SU-DHL-6 (cell line): ENCODE data around the gene MACIR.

Source experiments
- H2AFZ ChIP-seq: fragments of 200-600 bp; sonication (generic); 2 replicates; pipeline ENCODE4 v1.6.1; 2014; ENCODE audit warnings: low read depth, mild to moderate bottlenecking, moderate library complexity, mixed read lengths, antibody characterized with exemption, low read length; ENCODE audit not compliant: severe bottlenecking
- H3F3A ChIP-seq: fragments of 200-600 bp; shearing (Covaris generic); 2 replicates; pipeline ENCODE4 v1.6.0; 2016; ENCODE audit warnings: antibody characterized with exemption, mild to moderate bottlenecking; ENCODE audit not compliant: insufficient read depth
- H3K27ac ChIP-seq: fragments of 200-600 bp; sonication (generic); 2 replicates; pipeline ENCODE4 v1.5.1; 2016; ENCODE audit warnings: low read depth, mild to moderate bottlenecking, low read length, moderate library complexity, mixed read lengths
- H3K27me3 ChIP-seq: fragments of 200-600 bp; sonication (generic), shearing (Covaris generic); 2 replicates; pipeline ENCODE4 v1.6.0; 2014; ENCODE audit warnings: mild to moderate bottlenecking, low read length
- H3K36me3 ChIP-seq: fragments of 200-600 bp; sonication (generic); 2 replicates; pipeline ENCODE4 v1.6.1; 2014; ENCODE audit warnings: mild to moderate bottlenecking, low read length, mixed read lengths
- H3K4me2 ChIP-seq: fragments of 300-600, 200-600 bp; shearing (Covaris generic), sonication (generic); 2 replicates; pipeline ENCODE4 v1.6.0; 2014; ENCODE audit warnings: low read length, low read depth, mild to moderate bottlenecking; ENCODE audit not compliant: poor library complexity, severe bottlenecking
- H3K4me3 ChIP-seq: fragments of 200-600 bp; sonication (generic); 2 replicates; pipeline ENCODE4 v1.5.1; 2014; ENCODE audit warnings: antibody characterized with exemption, low read length, mild to moderate bottlenecking, mixed read lengths; ENCODE audit not compliant: insufficient read depth, poor library complexity, severe bottlenecking
- H3K79me2 ChIP-seq: fragments of 200-600 bp; sonication (generic); 2 replicates; pipeline ENCODE4 v1.6.1; 2014; ENCODE audit warnings: mild to moderate bottlenecking, low read length, moderate library complexity; ENCODE audit not compliant: insufficient read depth
- H3K9ac ChIP-seq: fragments of 200-600 bp; sonication (generic); 2 replicates; pipeline ENCODE4 v1.7.0; 2014; ENCODE audit warnings: mild to moderate bottlenecking, low read length
- H3K9me2 ChIP-seq: fragments of 200-600 bp; sonication (generic); replicated peaks from 2 replicates; pipeline ENCODE4 v1.6.1; 2014; ENCODE audit warnings: low read length; ENCODE audit not compliant: insufficient read depth
- H3K9me3 ChIP-seq: fragments of 200-600 bp; sonication (generic); 2 replicates; pipeline ENCODE4 v1.6.1; 2014; ENCODE audit warnings: low read length, mixed read lengths; ENCODE audit not compliant: insufficient read depth
- H4K20me1 ChIP-seq: fragments of 200-600 bp; sonication (generic); 2 replicates; pipeline ENCODE4 v1.6.1; 2014; ENCODE audit warnings: low read depth, mild to moderate bottlenecking, antibody characterized with exemption, low read length, moderate library complexity, mixed read lengths
- EZH2phosphoT487 ChIP-seq: fragments of 200-600 bp; sonication (generic), shearing (Covaris generic); conservative IDR thresholded peaks from 2 replicates; pipeline ENCODE4 v1.6.1; 2018; ENCODE audit warnings: mild to moderate bottlenecking, antibody characterized with exemption, low read length, moderate library complexity, mixed read lengths
- TF ChIP-seq, protein P1 (sequence below): fragments of 200-600 bp; sonication (generic); IDR thresholded peaks from one replicate; pipeline ENCODE4 v1.5.1; 2017; ENCODE audit warnings: antibody characterized with exemption, mild to moderate bottlenecking, low read length, moderate library complexity; ENCODE audit not compliant: insufficient read depth, poor library complexity, severe bottlenecking

The MACIR gene

GRCh38 chr5:103244398-103244797, 14.2 kb upstream of the MACIR start:
- Histone ChIP-seq H3K36me3 (no peaks in the 10 kb centered on the region), H3K4me2 (no peak overlapping the region), H3K9me3 (no peaks in the 10 kb centered on the region), H3K9ac (no peak overlapping the region), H3K27me3 (no peaks in the 10 kb centered on the region), H3K9me2 (no peaks in the 10 kb centered on the region), H3K27ac (no peak overlapping the region), H3K4me3 (no peak overlapping the region), H3K79me2 (no peaks in the 10 kb centered on the region), H4K20me1 (no peaks in the 10 kb centered on the region), H3F3A (no peaks in the 10 kb centered on the region), H2AFZ (no peak overlapping the region)
- TF ChIP-seq, protein P1, sequence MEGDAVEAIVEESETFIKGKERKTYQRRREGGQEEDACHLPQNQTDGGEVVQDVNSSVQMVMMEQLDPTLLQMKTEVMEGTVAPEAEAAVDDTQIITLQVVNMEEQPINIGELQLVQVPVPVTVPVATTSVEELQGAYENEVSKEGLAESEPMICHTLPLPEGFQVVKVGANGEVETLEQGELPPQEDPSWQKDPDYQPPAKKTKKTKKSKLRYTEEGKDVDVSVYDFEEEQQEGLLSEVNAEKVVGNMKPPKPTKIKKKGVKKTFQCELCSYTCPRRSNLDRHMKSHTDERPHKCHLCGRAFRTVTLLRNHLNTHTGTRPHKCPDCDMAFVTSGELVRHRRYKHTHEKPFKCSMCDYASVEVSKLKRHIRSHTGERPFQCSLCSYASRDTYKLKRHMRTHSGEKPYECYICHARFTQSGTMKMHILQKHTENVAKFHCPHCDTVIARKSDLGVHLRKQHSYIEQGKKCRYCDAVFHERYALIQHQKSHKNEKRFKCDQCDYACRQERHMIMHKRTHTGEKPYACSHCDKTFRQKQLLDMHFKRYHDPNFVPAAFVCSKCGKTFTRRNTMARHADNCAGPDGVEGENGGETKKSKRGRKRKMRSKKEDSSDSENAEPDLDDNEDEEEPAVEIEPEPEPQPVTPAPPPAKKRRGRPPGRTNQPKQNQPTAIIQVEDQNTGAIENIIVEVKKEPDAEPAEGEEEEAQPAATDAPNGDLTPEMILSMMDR: no peak
- no peak for TF ChIP-seq EZH2phosphoT487

- Histone ChIP-seq H3K79me2 (no peaks in the 10 kb centered on the region), H4K20me1 (no peaks in the 10 kb centered on the region), H3K9me3 (no peaks in the 10 kb centered on the region), H2AFZ (no peak overlapping the region), H3K4me2 (no peak overlapping the region), H3K36me3 (no peaks in the 10 kb centered on the region), H3F3A (no peaks in the 10 kb centered on the region), H3K9me2 (no peaks in the 10 kb centered on the region), H3K27ac (no peak overlapping the region), H3K9ac (no peak overlapping the region), H3K27me3 (no peaks in the 10 kb centered on the region), H3K4me3 (no peak overlapping the region)
- TF ChIP-seq, protein P1: no peak
- TF ChIP-seq EZH2phosphoT487: no peak
Observed at GRCh38 chr5:103245761-103246160, 12.8 kb upstream of the MACIR start.

DNA sequence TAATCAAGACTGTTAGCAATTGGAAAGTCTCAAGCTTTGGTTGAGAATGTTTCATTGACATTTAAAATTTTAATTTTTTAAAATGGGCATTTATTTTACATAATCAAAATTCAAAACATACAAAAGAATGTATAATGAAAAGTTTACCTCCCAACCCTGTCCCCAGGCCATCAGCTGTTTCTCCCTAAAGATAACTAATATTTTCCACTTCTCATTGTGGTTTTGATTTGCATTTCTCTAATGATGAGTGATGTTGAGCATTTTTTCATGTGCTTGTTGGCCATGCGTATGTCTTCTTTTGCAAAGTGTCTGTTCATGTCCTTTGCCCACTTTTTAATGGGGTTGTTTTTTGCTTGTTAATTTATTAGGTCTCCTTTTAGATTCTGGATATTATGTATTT, 11.4 kb upstream of the MACIR start:
- Histone ChIP-seq H3K4me2 (no peak overlapping the region), H3K9ac (no peak overlapping the region), H3K36me3 (no peaks in the 10 kb centered on the region), H3K4me3 (no peak overlapping the region), H3K79me2 (no peaks in the 10 kb centered on the region), H2AFZ (no peak overlapping the region), H3K9me2 (no peaks in the 10 kb centered on the region), H3K27ac (no peak overlapping the region), H4K20me1 (no peaks in the 10 kb centered on the region), H3F3A (no peaks in the 10 kb centered on the region), H3K27me3 (no peaks in the 10 kb centered on the region), H3K9me3 (no peaks in the 10 kb centered on the region)
- TF ChIP-seq EZH2phosphoT487: no peak
- TF ChIP-seq, protein P1: no peak

- Histone ChIP-seq H3K4me3 (no peak overlapping the region), H3K79me2 (no peaks in the 10 kb centered on the region), H3K27ac (no peak overlapping the region), H3K27me3 (no peaks in the 10 kb centered on the region), H3K36me3 (no peaks in the 10 kb centered on the region), H2AFZ (no peak overlapping the region), H3F3A (no peaks in the 10 kb centered on the region), H3K4me2 (no peak overlapping the region), H3K9ac (no peak overlapping the region), H3K9me3 (no peaks in the 10 kb centered on the region), H3K9me2 (no peaks in the 10 kb centered on the region), H4K20me1 (no peaks in the 10 kb centered on the region)
- TF ChIP-seq, protein P1: no peak
- no peak for TF ChIP-seq EZH2phosphoT487
Observed at GRCh38 chr5:103249068-103249467, 9.5 kb upstream of the MACIR start.
